Measurements from ENCODE around the gene DNAJC10. TPM values are rescaled to one million over a fixed set of nuclear protein-coding genes. Genes with fewer than 3 reads are reported as not detected.

DNAJC10 gene
- total RNA-seq, 1 donor from 2014 or later: 47.2 TPM

DNA sequence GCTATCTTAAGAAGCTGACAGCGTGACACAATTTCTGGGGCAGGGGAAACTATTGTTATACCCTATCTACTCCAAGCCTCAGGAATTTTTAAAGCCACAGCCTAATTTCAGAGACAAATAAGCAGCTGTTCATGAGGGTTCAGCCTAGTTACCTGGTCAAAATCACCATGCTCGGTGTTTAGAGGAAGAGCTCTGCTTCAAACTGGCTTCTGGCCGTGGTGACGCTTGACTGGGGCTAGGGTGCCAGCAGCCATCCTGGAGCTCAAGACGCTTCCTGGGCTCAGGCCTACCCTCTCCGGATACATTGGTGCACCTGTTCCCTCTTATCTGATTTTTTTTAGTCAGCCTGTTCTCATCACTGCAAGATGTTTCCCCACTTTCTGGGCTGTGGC is 108.7 kb downstream of the DNAJC10 start:
- no peak for DNase-seq (ENCODE audit: low spot score)
- intact Hi-C loops (cut with DNase I): no loop called here

- intact Hi-C loops (cut with DNase I): no loop called here
- DNase-seq (ENCODE audit: low spot score): no peak
Measured at GRCh38 chr2:182826064-182826463, 110.0 kb downstream of the DNAJC10 start.

DNA sequence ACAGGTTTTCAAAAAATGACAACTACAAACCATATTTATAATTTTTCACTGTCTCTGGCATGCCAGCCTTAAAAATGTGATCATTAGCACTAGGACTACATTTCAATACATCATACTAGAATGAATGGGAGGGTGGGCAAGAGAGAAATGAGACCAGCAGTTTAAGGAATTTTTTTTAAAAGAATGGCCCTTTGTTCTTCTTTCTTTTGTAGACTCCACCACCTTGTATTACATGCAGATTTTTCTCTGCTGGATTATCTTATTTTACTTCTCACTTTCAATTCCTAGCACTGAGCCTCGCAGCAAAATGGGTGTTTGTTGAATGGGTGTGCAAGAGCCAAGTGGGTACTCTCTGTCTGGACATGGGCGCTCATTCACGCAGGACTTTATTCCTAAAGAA is 110.4 kb downstream of the DNAJC10 start:
- intact Hi-C loops (cut with DNase I): no loop called here
- no peak for DNase-seq (ENCODE audit: low spot score)

GRCh38 chr2:182827182-182827879 is 111.3 kb downstream of the DNAJC10 start:
- DNase-seq (ENCODE audit: low spot score): no peak
- intact Hi-C loops (cut with DNase I): no loop called here

GRCh38 chr2:182831101-182831500 is 115.0 kb downstream of the DNAJC10 start:
- intact Hi-C loops (cut with DNase I): no loop called here
- DNase-seq (ENCODE audit: low spot score): no peak

GRCh38 chr2:182831921-182832320 is 115.9 kb downstream of the DNAJC10 start:
- intact Hi-C loops (cut with DNase I): no loop called here
- DNase-seq (ENCODE audit: low spot score): no peak

- intact Hi-C loops (cut with DNase I): no loop called here
- no peak for DNase-seq (ENCODE audit: low spot score)
Measured at GRCh38 chr2:182833084-182833854, 117.2 kb downstream of the DNAJC10 start.

DNA sequence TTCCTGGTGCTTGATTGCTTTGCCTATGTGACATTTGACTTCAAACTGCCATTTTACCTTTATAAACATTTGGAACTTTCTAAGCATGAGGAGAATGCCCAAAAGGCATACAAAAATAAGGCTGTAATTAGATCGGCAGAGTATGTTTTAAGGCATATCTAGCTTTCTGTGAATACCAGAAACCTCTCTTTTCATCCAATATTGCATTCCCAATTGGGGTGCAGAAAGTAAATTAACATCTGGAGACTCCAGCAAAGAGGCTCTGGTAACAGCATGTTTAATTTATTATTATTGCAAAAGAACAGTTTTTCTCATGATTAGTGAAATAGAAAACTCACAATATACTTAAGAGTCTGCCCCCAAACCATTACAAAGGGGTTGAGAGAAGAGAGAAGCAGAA is 118.2 kb downstream of the DNAJC10 start:
- intact Hi-C loops (cut with DNase I): no loop called here
- no peak for DNase-seq (ENCODE audit: low spot score)

DNA sequence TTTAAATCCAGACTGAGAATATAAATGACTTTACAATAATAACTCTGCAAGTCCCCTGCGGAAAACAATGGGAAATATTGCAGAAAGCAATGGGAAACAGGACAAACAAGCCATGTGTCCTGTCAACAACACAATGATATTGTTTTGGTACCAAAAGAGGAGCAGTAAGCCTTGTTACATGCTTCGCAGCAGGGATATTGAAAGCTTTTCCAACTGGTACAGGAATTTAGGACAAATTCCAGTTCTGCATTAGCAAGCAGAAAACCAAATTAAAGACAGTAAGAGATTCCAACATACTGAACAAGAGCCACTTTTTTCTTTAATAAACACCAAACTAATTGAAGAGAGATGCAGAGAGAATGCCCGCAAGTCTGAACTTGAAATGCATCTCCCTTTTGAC is 120.4 kb downstream of the DNAJC10 start:
- intact Hi-C loops (cut with DNase I): no loop called here

More for the DNA sequence above, 120.4 kb downstream of the DNAJC10 start:
- no peak for DNase-seq (ENCODE audit: low spot score)

Other genes with a start within 250 kb of the DNAJC10 start
- gene FRZB, start 150.4 kb downstream of the DNAJC10 start, total RNA-seq: 4.3 TPM

Data from cardiac septum (tissue), 1 donor.